ENCODE measurements around the gene RDH11.
A peak's percentile ranks its signal among the peaks of the same experiment; 100 is the strongest.

RDH11 gene

DNA sequence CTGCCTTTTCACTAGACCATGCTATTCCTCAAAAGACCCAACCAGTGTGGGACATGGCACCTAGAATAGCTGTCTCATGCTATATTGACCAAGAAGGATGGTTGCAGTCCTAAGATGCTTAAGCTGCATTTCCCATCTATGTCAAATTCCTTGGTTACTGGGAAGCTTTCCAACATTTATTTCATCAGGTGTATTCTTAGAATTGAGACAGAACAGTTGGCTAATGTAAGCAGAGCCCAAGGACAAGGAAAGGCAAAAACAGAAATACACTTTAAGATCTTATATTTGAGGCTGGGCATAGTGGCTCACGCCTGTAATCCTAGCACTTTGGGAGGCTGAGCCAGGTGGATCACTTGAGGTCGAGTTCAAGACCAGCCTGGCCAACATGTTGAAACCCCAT, 51.1 kb downstream of the RDH11 start:
- DNase-seq, result no peak

DNA sequence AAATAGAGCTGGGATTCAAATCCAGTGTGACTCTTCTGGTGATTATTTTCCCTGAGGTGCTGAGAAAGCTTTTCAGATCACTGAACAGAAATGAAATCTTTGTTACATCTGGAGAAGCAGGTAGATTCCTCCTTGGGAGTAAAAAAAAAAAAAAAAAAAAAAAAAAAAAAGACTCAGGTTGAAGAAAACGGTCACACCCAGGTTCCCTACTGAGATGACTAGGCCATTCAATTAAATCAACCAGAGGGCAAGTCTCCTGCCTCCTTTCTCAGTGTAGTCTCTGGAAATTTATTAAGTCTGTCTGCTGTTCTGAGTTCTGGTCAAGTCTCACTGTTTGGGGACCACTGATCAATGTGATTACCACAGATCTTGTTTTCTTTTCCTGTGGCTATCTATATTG, 51.9 kb downstream of the RDH11 start:
- no peak for DNase-seq

DNA sequence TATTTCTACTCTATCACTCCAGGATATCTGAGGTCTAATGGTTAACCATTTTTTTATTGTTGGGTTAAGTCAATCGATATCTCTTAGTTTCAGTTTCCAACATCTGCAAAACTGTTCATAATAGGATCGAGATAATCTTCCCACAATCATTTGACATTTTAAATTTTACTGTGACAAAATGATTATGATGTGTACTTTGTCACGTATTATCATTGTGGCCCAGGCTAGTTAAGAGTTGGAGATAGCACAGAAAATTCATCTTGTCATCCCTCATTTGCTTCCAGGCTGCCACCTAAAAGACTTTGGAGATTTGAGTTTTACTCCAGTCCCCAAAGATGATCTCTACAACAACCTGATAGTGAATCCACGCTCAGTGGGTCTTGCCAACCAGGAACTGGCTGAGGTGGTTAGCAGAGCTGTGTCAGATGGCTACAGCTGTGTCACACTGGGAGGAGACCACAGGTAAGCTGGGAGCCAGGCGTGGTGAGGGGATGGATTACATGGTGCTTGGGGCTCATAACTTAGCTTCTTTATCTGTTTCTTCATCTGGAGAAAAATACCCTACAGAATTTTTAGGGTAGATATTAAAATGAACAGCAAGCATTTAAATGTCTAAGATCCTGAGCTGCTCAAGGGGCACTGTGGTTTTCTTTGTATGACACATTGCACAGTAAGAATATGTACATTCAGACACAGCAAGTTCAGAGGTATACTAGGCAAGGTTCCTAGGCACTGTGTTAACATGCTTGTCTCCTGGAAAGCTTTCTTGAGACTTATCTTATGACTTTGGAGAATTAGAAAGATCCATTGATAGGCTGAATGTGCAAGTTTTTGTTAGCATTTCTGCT, 53.4 kb downstream of the RDH11 start:
- DNase-seq, result no peak

DNA sequence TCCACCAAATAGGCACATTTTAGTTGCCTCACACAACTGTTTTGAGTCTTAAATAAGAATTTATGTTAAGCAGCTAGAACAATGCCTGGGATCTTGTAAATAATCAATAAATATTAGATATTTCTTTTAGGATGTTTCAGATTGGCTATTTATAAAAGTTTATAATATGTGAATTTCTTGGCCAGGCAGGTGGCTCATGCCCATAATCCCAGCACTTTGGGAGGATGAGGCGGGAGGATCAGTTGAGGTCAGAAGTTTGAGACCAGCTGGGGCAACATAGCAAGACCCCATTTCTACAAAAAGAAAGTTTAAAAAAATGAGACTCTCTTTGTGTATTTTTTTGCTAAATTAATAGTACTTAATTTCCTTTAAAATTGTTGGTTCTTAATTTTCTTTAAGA, 54.1 kb downstream of the RDH11 start:
- DNase-seq, result no peak

DNA sequence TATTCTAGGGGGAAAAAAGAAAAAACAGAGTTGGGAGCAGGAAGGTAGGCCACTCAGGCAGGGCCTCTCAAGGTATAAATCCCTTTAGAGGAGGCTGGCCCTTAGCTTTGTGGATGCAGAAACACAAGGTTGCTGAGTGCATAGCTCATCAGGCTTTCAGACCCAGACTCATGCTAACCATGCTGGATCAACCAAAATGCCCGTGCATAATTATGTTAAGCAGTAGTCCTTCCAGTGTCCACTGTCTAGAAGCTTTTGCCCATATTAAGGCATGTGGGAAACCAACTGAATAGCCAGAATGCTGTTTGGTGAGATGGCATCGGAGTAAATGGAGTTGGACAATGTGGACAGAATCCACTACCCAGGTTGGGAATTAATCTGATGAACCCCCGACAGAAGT, 56.9 kb downstream of the RDH11 start:
- DNase-seq, result no peak

DNA sequence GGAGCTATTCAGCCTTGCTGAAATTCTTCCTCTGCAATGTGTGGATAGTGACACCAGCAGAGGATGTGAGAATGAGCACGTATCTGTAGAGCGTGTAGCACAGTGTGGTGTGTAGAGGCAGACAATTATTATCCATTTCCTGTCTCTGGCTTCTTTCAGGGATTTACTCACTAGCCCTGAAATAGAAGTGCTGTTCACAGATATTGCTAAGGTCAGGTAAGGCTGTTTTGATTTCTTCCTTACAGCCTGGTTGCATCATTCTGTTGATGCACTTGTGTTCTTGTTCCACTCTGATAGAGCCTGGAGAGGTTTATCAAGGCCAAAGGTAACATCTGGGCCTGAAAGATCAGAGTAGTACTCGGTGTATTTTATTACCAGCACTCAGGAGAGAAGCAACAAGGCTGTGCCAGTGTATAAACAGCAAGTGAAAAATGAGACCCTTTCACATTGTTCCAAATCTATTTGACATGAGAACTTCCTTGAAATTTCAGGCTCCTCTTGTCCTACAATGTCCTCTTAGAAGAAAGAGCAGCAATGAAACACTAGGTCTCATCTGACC, 59.1 kb downstream of the RDH11 start:
- peak in 1 of 2 experiments; percentile 19 for DNase-seq

DNA sequence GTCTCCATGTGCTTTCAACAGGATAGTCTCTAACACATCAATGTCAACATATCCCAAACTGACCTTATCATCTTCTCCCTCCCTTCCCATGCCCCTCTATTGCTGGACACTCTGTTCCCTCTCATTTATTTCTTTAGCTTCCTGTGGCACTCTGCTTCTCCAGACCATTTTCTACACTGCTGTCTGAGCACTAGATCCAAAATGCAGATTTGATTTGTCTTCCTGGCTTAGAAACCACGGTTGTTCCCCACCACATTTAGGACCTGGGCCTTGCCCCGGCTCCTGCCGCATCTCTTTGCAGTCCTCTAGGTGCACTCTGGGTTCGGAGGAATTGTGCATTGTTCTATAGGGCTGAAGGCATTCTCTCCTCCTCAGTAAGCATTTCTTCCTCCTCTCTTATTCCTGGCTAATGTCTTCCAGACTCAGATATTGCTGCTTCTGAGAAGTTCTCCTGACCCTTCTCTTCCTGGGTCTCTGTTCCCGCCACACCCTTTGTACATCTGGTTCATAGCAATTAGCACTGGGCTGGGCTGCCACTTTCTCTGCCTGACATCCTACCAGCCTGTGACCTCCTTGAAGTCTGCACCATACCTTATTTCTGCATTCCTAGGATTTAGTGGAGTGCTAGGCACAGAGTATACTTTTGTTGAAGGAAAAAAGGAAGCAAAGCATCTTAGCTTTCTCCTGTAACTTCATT, 62.0 kb downstream of the RDH11 start:
- DNase-seq, result no peak

DNA sequence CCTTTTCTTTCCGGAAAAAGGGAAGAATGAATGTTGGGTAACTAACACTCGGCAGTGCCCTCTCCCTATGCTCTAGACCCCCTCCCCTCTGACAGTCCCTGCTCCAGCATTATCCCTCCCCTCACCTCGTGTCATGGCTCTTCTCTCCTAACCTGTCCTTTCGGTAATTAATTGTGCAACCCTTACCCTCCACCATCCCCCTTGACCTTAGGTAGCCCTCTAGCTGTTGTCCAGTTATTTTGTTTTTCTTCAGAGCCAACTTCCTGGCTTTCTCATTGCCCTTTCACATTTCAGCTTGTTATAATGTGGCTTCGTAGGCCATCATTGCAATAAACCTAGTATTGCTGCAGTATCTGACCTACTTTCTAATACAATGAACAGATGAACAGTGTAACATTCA, 64.6 kb downstream of the RDH11 start:
- no peak for DNase-seq

DNA sequence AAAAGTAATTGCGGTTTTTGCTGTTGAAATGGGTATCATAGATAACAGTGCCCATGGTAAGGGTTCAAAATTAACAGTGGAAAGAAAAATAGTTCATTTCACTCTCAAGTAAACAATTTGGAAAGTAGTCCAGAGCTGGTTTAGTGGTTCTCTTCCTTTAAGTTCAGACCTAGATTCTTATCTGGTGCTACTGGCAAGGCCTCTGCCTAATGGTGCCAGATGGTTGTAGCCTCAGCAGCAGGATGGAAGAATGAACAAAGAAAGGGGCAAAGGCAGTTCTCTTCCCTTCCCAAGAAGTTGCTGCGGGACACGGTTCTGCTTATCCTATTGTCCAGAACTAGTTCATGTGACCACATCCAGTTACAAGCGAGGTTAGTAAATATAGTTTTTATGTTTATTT, 65.4 kb downstream of the RDH11 start:
- DNase-seq, result no peak

DNA sequence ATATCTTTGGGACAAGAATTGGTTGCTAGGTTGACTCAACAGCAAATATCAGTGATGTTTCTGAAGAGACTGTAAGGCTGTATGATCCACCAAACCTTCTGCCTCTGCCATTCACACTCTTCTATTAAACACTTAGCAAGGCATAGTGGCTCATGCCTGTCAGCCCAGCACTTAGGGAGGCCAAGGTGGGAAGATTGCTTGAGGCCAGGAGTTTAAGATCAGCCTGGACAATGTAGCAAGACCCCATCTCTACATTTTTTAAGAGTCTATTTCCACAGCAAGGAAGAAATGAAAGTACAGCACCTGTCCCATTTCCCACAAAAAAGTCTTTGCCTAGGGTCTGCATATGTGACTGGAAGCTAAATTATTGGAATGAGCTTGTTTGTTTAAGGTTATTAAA, 68.0 kb downstream of the RDH11 start:
- DNase-seq, result no peak
